Ovary (tissue), 9 donors: ENCODE data around the gene CTNNA1. TPM values are rescaled to one million over a fixed set of nuclear protein-coding genes. Genes with fewer than 3 reads are reported as not detected.

Source experiments
- DNase-seq, 5 donors: peaks; one replicate each; pipeline ENCODE4 v3.0.0-alpha.2; 2019 to 2020
- H3K27ac ChIP-seq, 2 donors: fragments of 200-600 bp; one replicate each; pipeline versions ENCODE4 v1.5.1 to v1.8.0; 2019 to 2022
- H3K27me3 ChIP-seq: fragments of 200-600 bp; one replicate; pipeline ENCODE4 v1.8.0; 2022
- H3K36me3 ChIP-seq: fragments of 200-600 bp; sonication (generic); one replicate; pipeline ENCODE4 v1.5.1; 2019
- H3K4me1 ChIP-seq: one replicate; pipeline ENCODE4 v1.8.1; 2013; ENCODE audit warnings: mild to moderate bottlenecking, moderate library complexity; ENCODE audit not compliant: insufficient read depth
- H3K4me3 ChIP-seq: fragments of 200-600 bp; sonication (generic); one replicate; pipeline ENCODE4 v1.5.1; 2017
- H3K9me3 ChIP-seq, 2 donors: fragments of 200-600 bp in 1 of 2; sonication (generic) in 1 of 2; one replicate each; pipeline versions ENCODE4 v1.5.1 to v1.8.1; 2013 to 2019; ENCODE audit warnings: mild to moderate bottlenecking in 1 of 2, moderate library complexity in 1 of 2
- CTCF ChIP-seq, 3 donors: fragments of 450-650 bp in 2 of 3; fragments of 200-600 bp in 1 of 3; IDR thresholded peaks; one replicate each; pipeline versions ENCODE4 v1.5.1 to v1.8.0; 2016 to 2022; ENCODE audit warnings: antibody characterized with exemption in 3 of 3, mild to moderate bottlenecking in 1 of 3
- EP300 ChIP-seq: sonication (generic); formaldehyde crosslinking; IDR thresholded peaks from one replicate; pipeline ENCODE4 v1.6.1; 2017; ENCODE audit warnings: antibody characterized with exemption
- POLR2A ChIP-seq: fragments of 450-650 bp; IDR thresholded peaks from one replicate; pipeline ENCODE4 v1.6.1; 2017; ENCODE audit warnings: antibody characterized with exemption, mild to moderate bottlenecking, moderate library complexity
- WGBS, 3 donors: extraction: QIAGEN DNeasy Blood & Tissue Kit in 1 of 3; methylation state at CpG; one replicate each; pipeline versions ENCODE4 v1.1.5 to v1.1.7; 2013 to 2017; 5-methylcytosine and 5-hydroxymethylcytosine counted together
- intact Hi-C, 4 donors: fragments of 100-400 bp; cut with DNase I; formaldehyde crosslinking; loops; one replicate each; pipeline versions ENCODE4 v1.11.0 to v1.15.1; 2022 to 2023
- polyA plus RNA-seq, 2 donors: library from polyadenylated mRNA; stranded (reverse); fragments of 200-250 nt in 1 of 2; fragments of 350-450 nt in 1 of 2; fragmentation: Illumina TruSeq in 1 of 2; extraction: RNeasy Lipid Tissue Mini Kit (QIAGEN cat#74804) in 1 of 2; gene quantifications; one replicate each; pipeline ENCODE4 v1.2.3, GENCODE V29; 2013 to 2014
- total RNA-seq, 7 donors: library from RNA; depleted of rRNA in 2 of 7; stranded (reverse); fragments of >200 nt in 2 of 7; fragmentation: NEBNext Ultra II Directional in 3 of 7; extraction: Animal tissue kit (Norgen Biotek cat#: 25700) in 3 of 7; gene quantifications; one replicate each; pipeline versions ENCODE4 v1.1.0 to v1.2.4, GENCODE V29; 2016 to 2023
- donor health status: DM: no; HTN: no; CAD: no; lungs with moderate emphysema.
- donor health status: DM: no; HTN: no; CAD: no.
- donor health status: Bipolar disorder and iron deficiency.
- donor health status: DM: yes; HTN: yes; CAD: no.
- donor health status: DM: no; HTN: no; CAD: no.
- donor health status: DM: yes; HTN: yes; CAD: no.

CTNNA1 gene
- total and polyA plus RNA-seq, 9 donors, result 125 to 306 (median 230) TPM

GRCh38 chr5:138869038-138869437 is 115.8 kb downstream of the CTNNA1 start:
- Histone ChIP-seq H3K9me3 (no peaks in the 10 kb centered on the region), H3K4me1 (peaks cover 6% of the 10 kb centered on the region), H3K4me3 (no peak overlapping the region), H3K27ac (no peak overlapping the region), H3K36me3 (no peaks in the 10 kb centered on the region), H3K27me3 (no peaks in the 10 kb centered on the region)
- DNase-seq, result no peak
- intact Hi-C loops, result no loop called here
- 49 to 58% (median 54%) methylated on average over 1 of the region's 1 CpG for WGBS, 3 donors
- no peak for TF ChIP-seq EP300
- no peak for TF ChIP-seq POLR2A
- no peak for TF ChIP-seq CTCF (IDR thresholded peaks at IDR 0.05)

- Histone ChIP-seq H3K36me3 (no peaks in the 10 kb centered on the region), H3K4me3 (no peak overlapping the region), H3K9me3 (no peaks in the 10 kb centered on the region), H3K4me1 (peaks cover 6% of the 10 kb centered on the region), H3K27ac (no peak overlapping the region), H3K27me3 (no peaks in the 10 kb centered on the region)
- DNase-seq, result no peak
- intact Hi-C loops, result no loop called here
- WGBS, 3 donors, result 35 to 49% (median 41%) methylated on average over 5 of the region's 5 CpGs
- no peak for TF ChIP-seq EP300
- no peak for TF ChIP-seq POLR2A
- TF ChIP-seq CTCF (IDR thresholded peaks at IDR 0.05), result no peak
These were observed 116.7 kb downstream of the CTNNA1 start for GRCh38 chr5:138869763-138870500.

- no peak for TF ChIP-seq POLR2A
- TF ChIP-seq CTCF (IDR thresholded peaks at IDR 0.05), result no peak
- no peak for TF ChIP-seq EP300
- peaks cover 6% of the 10 kb centered on the region for H3K4me1 ChIP-seq
- DNase-seq, result no peak
- intact Hi-C loops, result no loop called here
- H3K9me3 ChIP-seq, result no peaks in the 10 kb centered on the region
- H3K27ac ChIP-seq, result no peak overlapping the region
- no peaks in the 10 kb centered on the region for H3K27me3 ChIP-seq
- 56 to 66% (median 57%) methylated on average over 3 of the region's 3 CpGs for WGBS, 3 donors
- no peak overlapping the region for H3K4me3 ChIP-seq
- H3K36me3 ChIP-seq, result no peaks in the 10 kb centered on the region
These were observed 117.4 kb downstream of the CTNNA1 start for GRCh38 chr5:138870611-138871010.

GRCh38 chr5:138872841-138873465 is 119.7 kb downstream of the CTNNA1 start:
- Histone ChIP-seq H3K9me3 (no peaks in the 10 kb centered on the region), H3K27me3 (no peaks in the 10 kb centered on the region), H3K4me1 (peaks cover 4% of the 10 kb centered on the region), H3K27ac (no peak overlapping the region), H3K4me3 (no peak overlapping the region), H3K36me3 (no peaks in the 10 kb centered on the region)
- WGBS, 3 donors, result 91 to 94% (median 92%) methylated on average over 6 of the region's 6 CpGs
- no peak for DNase-seq
- TF ChIP-seq CTCF (IDR thresholded peaks at IDR 0.05) (no peak), POLR2A (no peak), EP300 (no peak)
- intact Hi-C loops, result no loop called here
